ENCODE measurements around the gene CC2D2A. TPM values are rescaled to one million over a fixed set of nuclear protein-coding genes. Genes with fewer than 3 reads are reported as not detected.

The CC2D2A gene
- total and polyA plus RNA-seq, 2 of the 13 experiments (the other 11 are each of a cell fraction or from before 2014, with no cell fraction given), result 4.2 to 7.2 TPM

GRCh38 chr4:15420642-15421041 is 49.0 kb upstream of the CC2D2A start:
- no peak for ATAC-seq
- Histone ChIP-seq H3K9ac (ENCODE audit: insufficient read depth, low read depth, low read length) (no peak overlapping the region), H3K27me3 (ENCODE audit: control insufficient read depth in 1 of 2, insufficient read depth in 2 of 2, low read length in 2 of 2) (no peaks in the 10 kb centered on the region), H3K4me1 (ENCODE audit: insufficient read depth, low read length) (no peaks in the 10 kb centered on the region), H3K79me2 (ENCODE audit: insufficient read depth, low read length) (no peaks in the 10 kb centered on the region), H3K4me2 (ENCODE audit: low read depth, low read length) (no peak overlapping the region), H2AFZ (ENCODE audit: low read length) (no peak overlapping the region), H4K20me1 (ENCODE audit: insufficient read depth, low read length) (no peaks in the 10 kb centered on the region), H3K27ac (ENCODE audit: extremely low read length, insufficient read depth, low read length) (no peak overlapping the region), H3K36me3 (replicated peaks in 1 of 2; ENCODE audit: control insufficient read depth in 1 of 2, insufficient read depth in 2 of 2, low read length in 2 of 2) (no peaks in the 10 kb centered on the region), H3K9me3 (ENCODE audit: low read length) (no peaks in the 10 kb centered on the region), H3K4me3 (replicated peaks in 1 of 3; ENCODE audit: insufficient read depth in 1 of 3, low read depth in 2 of 3, low read length in 3 of 3) (no peak overlapping the region)
- ChIA-PET POLR2A (no interaction called here), CTCF (ENCODE audit: low intra/inter-chr PET ratio, low total read pairs) (no interaction called here)
- no TSS peak for BruUV-seq (replicated peaks)
- 19% methylated on average over 2 of the region's 2 CpGs for WGBS (ENCODE audit: low lambda C conversion rate)
- intact Hi-C loops (cut with micrococcal nuclease; ENCODE audit: unreplicated experiment) (no loop called here), in situ Hi-C loops (cut with HindIII; ENCODE audit: extremely low pct_ligation_motif_present, low pct_unique_long_range_greater_than_20kb) (no loop called here)
- DNase-seq (ENCODE audit: low spot score), result no peak
- TF ChIP-seq ZSCAN31 (CRISPR knock-in tag; IDR thresholded peaks at IDR 0.05; ENCODE audit: low read depth), result no peak
- TF ChIP-seq SP2 (CRISPR knock-in tag; IDR thresholded peaks at IDR 0.05), result no peak
- TF ChIP-seq, protein P1, sequence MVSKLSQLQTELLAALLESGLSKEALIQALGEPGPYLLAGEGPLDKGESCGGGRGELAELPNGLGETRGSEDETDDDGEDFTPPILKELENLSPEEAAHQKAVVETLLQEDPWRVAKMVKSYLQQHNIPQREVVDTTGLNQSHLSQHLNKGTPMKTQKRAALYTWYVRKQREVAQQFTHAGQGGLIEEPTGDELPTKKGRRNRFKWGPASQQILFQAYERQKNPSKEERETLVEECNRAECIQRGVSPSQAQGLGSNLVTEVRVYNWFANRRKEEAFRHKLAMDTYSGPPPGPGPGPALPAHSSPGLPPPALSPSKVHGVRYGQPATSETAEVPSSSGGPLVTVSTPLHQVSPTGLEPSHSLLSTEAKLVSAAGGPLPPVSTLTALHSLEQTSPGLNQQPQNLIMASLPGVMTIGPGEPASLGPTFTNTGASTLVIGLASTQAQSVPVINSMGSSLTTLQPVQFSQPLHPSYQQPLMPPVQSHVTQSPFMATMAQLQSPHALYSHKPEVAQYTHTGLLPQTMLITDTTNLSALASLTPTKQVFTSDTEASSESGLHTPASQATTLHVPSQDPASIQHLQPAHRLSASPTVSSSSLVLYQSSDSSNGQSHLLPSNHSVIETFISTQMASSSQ (IDR thresholded peaks at IDR 0.05; ENCODE audit: low read depth), result no peak
- TF ChIP-seq, protein P1 (CRISPR knock-in tag; IDR thresholded peaks at IDR 0.05; ENCODE audit: borderline replicate concordance), result no peak
- no peak for TF ChIP-seq CHCHD3 (CRISPR knock-in tag; IDR thresholded peaks at IDR 0.05)
- TF ChIP-seq SNAI1 (CRISPR knock-in tag; IDR thresholded peaks at IDR 0.05; ENCODE audit: borderline replicate concordance), result no peak
- TF ChIP-seq ZBTB2 (CRISPR knock-in tag; IDR thresholded peaks at IDR 0.05; ENCODE audit: low read depth), result no peak
- no peak for TF ChIP-seq ZNF34 (CRISPR knock-in tag; IDR thresholded peaks at IDR 0.05; ENCODE audit: borderline replicate concordance)
- no peak for TF ChIP-seq RAD51 (IDR thresholded peaks at IDR 0.05; ENCODE audit: borderline replicate concordance)
- no peak for TF ChIP-seq MTERF4 (CRISPR knock-in tag; IDR thresholded peaks at IDR 0.05)
- no peak for TF ChIP-seq TBL1XR1 (IDR thresholded peaks at IDR 0.05; ENCODE audit: borderline replicate concordance, low read length, partially characterized antibody)
- TF ChIP-seq, protein P2, sequence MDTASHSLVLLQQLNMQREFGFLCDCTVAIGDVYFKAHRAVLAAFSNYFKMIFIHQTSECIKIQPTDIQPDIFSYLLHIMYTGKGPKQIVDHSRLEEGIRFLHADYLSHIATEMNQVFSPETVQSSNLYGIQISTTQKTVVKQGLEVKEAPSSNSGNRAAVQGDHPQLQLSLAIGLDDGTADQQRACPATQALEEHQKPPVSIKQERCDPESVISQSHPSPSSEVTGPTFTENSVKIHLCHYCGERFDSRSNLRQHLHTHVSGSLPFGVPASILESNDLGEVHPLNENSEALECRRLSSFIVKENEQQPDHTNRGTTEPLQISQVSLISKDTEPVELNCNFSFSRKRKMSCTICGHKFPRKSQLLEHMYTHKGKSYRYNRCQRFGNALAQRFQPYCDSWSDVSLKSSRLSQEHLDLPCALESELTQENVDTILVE (CRISPR knock-in tag; IDR thresholded peaks at IDR 0.05), result no peak
- TF ChIP-seq RBAK (CRISPR knock-in tag; IDR thresholded peaks at IDR 0.05), result no peak
- no peak for TF ChIP-seq ZNF616 (CRISPR knock-in tag; IDR thresholded peaks at IDR 0.05; ENCODE audit: low read depth)
- FAIRE-seq, result no peak
